ENCODE data around the gene WDTC1.

GRCh38 chr1:27356277-27356618, 121.8 kb downstream of the WDTC1 start:
- TF ChIP-seq CTCF (conservative IDR thresholded peaks at IDR 0.05; ENCODE audit: low read depth in 2 of 2) = no peak
- TF ChIP-seq REST (IDR thresholded peaks at IDR 0.05; ENCODE audit: unreplicated experiment) = no peak
- no peak for TF ChIP-seq EZH2phosphoT487 (IDR thresholded peaks at IDR 0.05; ENCODE audit: unreplicated experiment)

All from GM23338 (cell line).